ENCODE measurements around the gene DRD2.

The DRD2 gene

DNA sequence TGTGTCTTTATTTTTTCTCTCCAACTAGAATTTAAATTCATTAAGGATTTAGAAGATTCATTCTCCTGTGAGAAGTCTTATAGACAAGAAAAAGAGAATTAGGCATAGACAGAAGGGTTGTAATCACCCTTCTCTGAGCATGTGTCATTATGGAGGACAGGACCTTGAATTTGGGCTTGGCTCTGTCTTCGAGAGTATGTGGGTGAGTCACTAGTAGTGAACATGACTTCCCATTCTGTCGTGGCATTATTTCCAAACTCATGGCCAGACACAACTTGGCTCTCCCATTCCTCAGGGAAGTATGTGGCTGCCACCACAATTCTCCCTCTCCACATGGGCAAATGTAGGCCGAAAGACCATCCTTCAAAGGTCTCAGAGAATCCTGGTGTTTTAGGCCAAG, 101.9 kb downstream of the DRD2 start:
- Histone ChIP-seq H3F3A (ENCODE audit: insufficient read depth) (no peaks in the 10 kb centered on the region), H4K20me1 (ENCODE audit: low read depth, low read length) (no peaks in the 10 kb centered on the region), H3K27me3 (ENCODE audit: low read length) (no peaks in the 10 kb centered on the region), H3K79me2 (ENCODE audit: insufficient read depth, low read length) (no peaks in the 10 kb centered on the region), H3K27ac (ENCODE audit: low read depth, low read length) (no peak overlapping the region), H3K9me2 (replicated peaks; ENCODE audit: insufficient read depth, low read length) (no peaks in the 10 kb centered on the region), H3K9ac (ENCODE audit: low read length) (no peak overlapping the region), H3K4me3 (ENCODE audit: insufficient read depth, low read length, poor library complexity, severe bottlenecking) (no peak overlapping the region), H3K36me3 (ENCODE audit: low read length) (no peaks in the 10 kb centered on the region), H3K4me2 (ENCODE audit: low read depth, low read length, poor library complexity, severe bottlenecking) (no peak overlapping the region), H3K9me3 (ENCODE audit: insufficient read depth, low read length) (no peaks in the 10 kb centered on the region), H2AFZ (ENCODE audit: low read depth, low read length, severe bottlenecking) (no peak overlapping the region)
- TF ChIP-seq, protein P1, sequence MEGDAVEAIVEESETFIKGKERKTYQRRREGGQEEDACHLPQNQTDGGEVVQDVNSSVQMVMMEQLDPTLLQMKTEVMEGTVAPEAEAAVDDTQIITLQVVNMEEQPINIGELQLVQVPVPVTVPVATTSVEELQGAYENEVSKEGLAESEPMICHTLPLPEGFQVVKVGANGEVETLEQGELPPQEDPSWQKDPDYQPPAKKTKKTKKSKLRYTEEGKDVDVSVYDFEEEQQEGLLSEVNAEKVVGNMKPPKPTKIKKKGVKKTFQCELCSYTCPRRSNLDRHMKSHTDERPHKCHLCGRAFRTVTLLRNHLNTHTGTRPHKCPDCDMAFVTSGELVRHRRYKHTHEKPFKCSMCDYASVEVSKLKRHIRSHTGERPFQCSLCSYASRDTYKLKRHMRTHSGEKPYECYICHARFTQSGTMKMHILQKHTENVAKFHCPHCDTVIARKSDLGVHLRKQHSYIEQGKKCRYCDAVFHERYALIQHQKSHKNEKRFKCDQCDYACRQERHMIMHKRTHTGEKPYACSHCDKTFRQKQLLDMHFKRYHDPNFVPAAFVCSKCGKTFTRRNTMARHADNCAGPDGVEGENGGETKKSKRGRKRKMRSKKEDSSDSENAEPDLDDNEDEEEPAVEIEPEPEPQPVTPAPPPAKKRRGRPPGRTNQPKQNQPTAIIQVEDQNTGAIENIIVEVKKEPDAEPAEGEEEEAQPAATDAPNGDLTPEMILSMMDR (IDR thresholded peaks at IDR 0.05; ENCODE audit: insufficient read depth, low read length, poor library complexity, severe bottlenecking), result no peak
- TF ChIP-seq EZH2phosphoT487 (conservative IDR thresholded peaks at IDR 0.05; ENCODE audit: low read length), result no peak

DNA sequence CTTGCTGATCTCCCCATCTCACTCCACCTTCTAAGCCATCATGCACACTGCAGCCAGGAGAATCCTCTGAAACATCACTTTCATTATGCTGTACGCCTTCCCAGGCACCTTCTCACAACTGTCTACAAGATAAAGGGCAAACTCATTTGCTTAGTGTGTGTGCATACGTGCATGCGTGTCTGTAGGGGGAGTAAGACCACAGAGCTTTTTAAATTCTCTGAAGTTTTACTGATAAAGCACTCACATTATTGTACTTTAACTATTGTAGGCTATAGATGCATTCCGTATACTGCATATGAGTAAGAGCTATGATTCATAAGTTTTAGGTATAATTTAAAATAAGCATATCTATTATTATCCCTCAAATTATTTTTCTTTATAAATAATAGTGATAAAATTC, 102.9 kb downstream of the DRD2 start:
- no peak for TF ChIP-seq EZH2phosphoT487 (conservative IDR thresholded peaks at IDR 0.05; ENCODE audit: low read length)
- TF ChIP-seq, protein P1 (IDR thresholded peaks at IDR 0.05; ENCODE audit: insufficient read depth, low read length, poor library complexity, severe bottlenecking), result no peak
- H3K4me2 ChIP-seq (ENCODE audit: low read depth, low read length, poor library complexity, severe bottlenecking), result no peak overlapping the region
- H3K27me3 ChIP-seq (ENCODE audit: low read length), result no peaks in the 10 kb centered on the region
- H3K4me3 ChIP-seq (ENCODE audit: insufficient read depth, low read length, poor library complexity, severe bottlenecking), result no peak overlapping the region
- no peaks in the 10 kb centered on the region for H3K9me3 ChIP-seq (ENCODE audit: insufficient read depth, low read length)
- no peak overlapping the region for H3K9ac ChIP-seq (ENCODE audit: low read length)
- no peak overlapping the region for H2AFZ ChIP-seq (ENCODE audit: low read depth, low read length, severe bottlenecking)
- H3K27ac ChIP-seq (ENCODE audit: low read depth, low read length), result no peak overlapping the region
- no peaks in the 10 kb centered on the region for H3K79me2 ChIP-seq (ENCODE audit: insufficient read depth, low read length)
- H4K20me1 ChIP-seq (ENCODE audit: low read depth, low read length), result no peaks in the 10 kb centered on the region
- no peaks in the 10 kb centered on the region for H3K9me2 ChIP-seq (replicated peaks; ENCODE audit: insufficient read depth, low read length)
- no peaks in the 10 kb centered on the region for H3K36me3 ChIP-seq (ENCODE audit: low read length)
- H3F3A ChIP-seq (ENCODE audit: insufficient read depth), result no peaks in the 10 kb centered on the region

DNA sequence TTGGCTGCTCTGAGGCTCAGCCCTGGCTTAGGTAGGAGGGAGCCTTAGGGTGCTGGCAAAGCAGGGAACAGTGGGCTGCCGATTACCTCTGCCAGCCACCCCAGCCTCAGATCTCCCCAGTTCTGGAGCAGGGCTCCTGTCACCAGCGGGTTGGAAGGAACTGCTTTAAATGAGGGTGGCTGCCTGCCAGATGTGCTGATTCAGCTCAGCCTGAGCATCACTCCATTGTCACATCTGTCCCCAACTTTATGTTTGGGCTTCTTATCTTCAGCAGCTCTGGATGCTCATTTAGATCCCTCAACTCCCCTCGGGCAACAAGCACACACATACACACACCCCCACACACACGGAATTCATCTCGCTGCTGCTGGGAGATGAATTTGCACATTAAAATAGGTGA, 104.6 kb downstream of the DRD2 start:
- no peak overlapping the region for H3K9ac ChIP-seq (ENCODE audit: low read length)
- H3K4me3 ChIP-seq (ENCODE audit: insufficient read depth, low read length, poor library complexity, severe bottlenecking), result no peak overlapping the region
- no peaks in the 10 kb centered on the region for H3K27me3 ChIP-seq (ENCODE audit: low read length)
- no peaks in the 10 kb centered on the region for H3K36me3 ChIP-seq (ENCODE audit: low read length)
- H3K9me2 ChIP-seq (replicated peaks; ENCODE audit: insufficient read depth, low read length), result no peaks in the 10 kb centered on the region
- no peaks in the 10 kb centered on the region for H3K9me3 ChIP-seq (ENCODE audit: insufficient read depth, low read length)
- H3F3A ChIP-seq (ENCODE audit: insufficient read depth), result no peaks in the 10 kb centered on the region
- H2AFZ ChIP-seq (ENCODE audit: low read depth, low read length, severe bottlenecking), result no peak overlapping the region
- no peaks in the 10 kb centered on the region for H3K79me2 ChIP-seq (ENCODE audit: insufficient read depth, low read length)
- no peak overlapping the region for H3K27ac ChIP-seq (ENCODE audit: low read depth, low read length)
- H3K4me2 ChIP-seq (ENCODE audit: low read depth, low read length, poor library complexity, severe bottlenecking), result no peak overlapping the region
- TF ChIP-seq EZH2phosphoT487 (conservative IDR thresholded peaks at IDR 0.05; ENCODE audit: low read length), result no peak
- TF ChIP-seq, protein P1 (IDR thresholded peaks at IDR 0.05; ENCODE audit: insufficient read depth, low read length, poor library complexity, severe bottlenecking), result no peak
- no peaks in the 10 kb centered on the region for H4K20me1 ChIP-seq (ENCODE audit: low read depth, low read length)
